ENCODE data around the gene USP36.

GRCh38 chr17:78774453-78774852 lies 66.2 kb downstream of the USP36 start:
- TF ChIP-seq, protein P1, sequence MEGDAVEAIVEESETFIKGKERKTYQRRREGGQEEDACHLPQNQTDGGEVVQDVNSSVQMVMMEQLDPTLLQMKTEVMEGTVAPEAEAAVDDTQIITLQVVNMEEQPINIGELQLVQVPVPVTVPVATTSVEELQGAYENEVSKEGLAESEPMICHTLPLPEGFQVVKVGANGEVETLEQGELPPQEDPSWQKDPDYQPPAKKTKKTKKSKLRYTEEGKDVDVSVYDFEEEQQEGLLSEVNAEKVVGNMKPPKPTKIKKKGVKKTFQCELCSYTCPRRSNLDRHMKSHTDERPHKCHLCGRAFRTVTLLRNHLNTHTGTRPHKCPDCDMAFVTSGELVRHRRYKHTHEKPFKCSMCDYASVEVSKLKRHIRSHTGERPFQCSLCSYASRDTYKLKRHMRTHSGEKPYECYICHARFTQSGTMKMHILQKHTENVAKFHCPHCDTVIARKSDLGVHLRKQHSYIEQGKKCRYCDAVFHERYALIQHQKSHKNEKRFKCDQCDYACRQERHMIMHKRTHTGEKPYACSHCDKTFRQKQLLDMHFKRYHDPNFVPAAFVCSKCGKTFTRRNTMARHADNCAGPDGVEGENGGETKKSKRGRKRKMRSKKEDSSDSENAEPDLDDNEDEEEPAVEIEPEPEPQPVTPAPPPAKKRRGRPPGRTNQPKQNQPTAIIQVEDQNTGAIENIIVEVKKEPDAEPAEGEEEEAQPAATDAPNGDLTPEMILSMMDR (conservative IDR thresholded peaks at IDR 0.05 in 1 of 2, IDR thresholded peaks at IDR 0.05 in 1 of 2; ENCODE audit: extremely low read depth in 1 of 2, insufficient read depth in 1 of 2, low read depth in 1 of 2, low read length in 2 of 2) = no peak
- no peak for TF ChIP-seq EZH2 (IDR thresholded peaks at IDR 0.05; ENCODE audit: borderline replicate concordance, low read length)

Measured in mammary epithelial cell (primary cell).